Measurements from ENCODE around the gene PCGF5.

DNA sequence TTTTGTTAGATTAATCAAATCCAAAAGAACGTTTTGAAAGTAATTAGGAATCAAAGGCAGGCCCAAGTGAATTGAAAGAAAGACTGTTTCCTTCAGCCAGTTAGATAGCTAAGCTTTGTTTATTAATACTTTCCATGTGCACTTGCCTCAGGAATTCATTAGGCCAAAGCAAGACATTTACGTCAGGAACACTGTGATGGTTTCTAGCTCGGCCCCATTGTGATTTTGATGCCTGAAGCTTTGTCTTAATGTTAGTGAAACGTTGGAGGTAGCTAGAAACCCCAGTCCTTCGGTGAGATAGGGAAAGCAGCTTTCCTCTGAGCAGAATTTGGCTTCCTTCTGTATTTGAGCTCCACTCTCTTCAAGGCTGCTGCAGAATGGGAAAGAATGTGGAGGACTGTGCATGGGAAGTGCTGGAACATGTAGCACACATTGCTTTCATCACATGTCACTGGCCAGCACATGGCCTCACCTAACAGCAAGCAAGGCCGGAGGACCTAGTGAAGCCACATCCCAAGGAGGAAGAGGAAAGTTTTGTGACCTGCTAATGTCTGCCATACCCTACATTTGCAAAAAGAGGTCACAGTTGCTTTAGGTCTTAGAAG, 64.1 kb downstream of the PCGF5 start:
- no peak for TF ChIP-seq POLR2A (IDR thresholded peaks at IDR 0.05)
- TF ChIP-seq, protein P1, sequence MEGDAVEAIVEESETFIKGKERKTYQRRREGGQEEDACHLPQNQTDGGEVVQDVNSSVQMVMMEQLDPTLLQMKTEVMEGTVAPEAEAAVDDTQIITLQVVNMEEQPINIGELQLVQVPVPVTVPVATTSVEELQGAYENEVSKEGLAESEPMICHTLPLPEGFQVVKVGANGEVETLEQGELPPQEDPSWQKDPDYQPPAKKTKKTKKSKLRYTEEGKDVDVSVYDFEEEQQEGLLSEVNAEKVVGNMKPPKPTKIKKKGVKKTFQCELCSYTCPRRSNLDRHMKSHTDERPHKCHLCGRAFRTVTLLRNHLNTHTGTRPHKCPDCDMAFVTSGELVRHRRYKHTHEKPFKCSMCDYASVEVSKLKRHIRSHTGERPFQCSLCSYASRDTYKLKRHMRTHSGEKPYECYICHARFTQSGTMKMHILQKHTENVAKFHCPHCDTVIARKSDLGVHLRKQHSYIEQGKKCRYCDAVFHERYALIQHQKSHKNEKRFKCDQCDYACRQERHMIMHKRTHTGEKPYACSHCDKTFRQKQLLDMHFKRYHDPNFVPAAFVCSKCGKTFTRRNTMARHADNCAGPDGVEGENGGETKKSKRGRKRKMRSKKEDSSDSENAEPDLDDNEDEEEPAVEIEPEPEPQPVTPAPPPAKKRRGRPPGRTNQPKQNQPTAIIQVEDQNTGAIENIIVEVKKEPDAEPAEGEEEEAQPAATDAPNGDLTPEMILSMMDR (IDR thresholded peaks at IDR 0.05 in 4 of 5, conservative IDR thresholded peaks at IDR 0.05 in 1 of 5): no peak

All from gastrocnemius medialis (tissue), 4 donors.